ENCODE measurements around the gene ERLIN1.

GRCh38 chr10:100185364-100186252 lies at the start of gene ERLIN1:
- TF ChIP-seq, protein P1, sequence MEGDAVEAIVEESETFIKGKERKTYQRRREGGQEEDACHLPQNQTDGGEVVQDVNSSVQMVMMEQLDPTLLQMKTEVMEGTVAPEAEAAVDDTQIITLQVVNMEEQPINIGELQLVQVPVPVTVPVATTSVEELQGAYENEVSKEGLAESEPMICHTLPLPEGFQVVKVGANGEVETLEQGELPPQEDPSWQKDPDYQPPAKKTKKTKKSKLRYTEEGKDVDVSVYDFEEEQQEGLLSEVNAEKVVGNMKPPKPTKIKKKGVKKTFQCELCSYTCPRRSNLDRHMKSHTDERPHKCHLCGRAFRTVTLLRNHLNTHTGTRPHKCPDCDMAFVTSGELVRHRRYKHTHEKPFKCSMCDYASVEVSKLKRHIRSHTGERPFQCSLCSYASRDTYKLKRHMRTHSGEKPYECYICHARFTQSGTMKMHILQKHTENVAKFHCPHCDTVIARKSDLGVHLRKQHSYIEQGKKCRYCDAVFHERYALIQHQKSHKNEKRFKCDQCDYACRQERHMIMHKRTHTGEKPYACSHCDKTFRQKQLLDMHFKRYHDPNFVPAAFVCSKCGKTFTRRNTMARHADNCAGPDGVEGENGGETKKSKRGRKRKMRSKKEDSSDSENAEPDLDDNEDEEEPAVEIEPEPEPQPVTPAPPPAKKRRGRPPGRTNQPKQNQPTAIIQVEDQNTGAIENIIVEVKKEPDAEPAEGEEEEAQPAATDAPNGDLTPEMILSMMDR (IDR thresholded peaks at IDR 0.05), result no peak
- peak; percentile 76 for TF ChIP-seq POLR2A (IDR thresholded peaks at IDR 0.05)

Data from prostate gland (tissue), 2 donors.